K562 (cell line): ENCODE data around the gene SPPL3. TPM values are rescaled to one million over a fixed set of nuclear protein-coding genes. Genes with fewer than 3 reads are reported as not detected.
A peak's percentile ranks its signal among the peaks of the same experiment; 100 is the strongest.

Experiments
- ATAC-seq: fragments of 200-7000 bp; cut with Tn5 transposase; 3 replicates; pipeline ENCODE4 v1.9.1; 2020; ENCODE audit warnings: moderate library complexity
- BruUV-seq: library from RNA; stranded (reverse); fragments of 400-500 nt; replicated peaks from 2 replicates; lab custom pipeline; 2021; lab: Mats Ljungman, UMichigan
- CTCF ChIA-PET: fragments of 300-600 bp; formaldehyde crosslinking; extraction: SDS; loops from one replicate; lab custom pipeline; 2021; ENCODE audit warnings: low intra/inter-chr PET ratio; lab: Yijun Ruan, JAX
- POLR2A ChIA-PET: fragments of 300-600, 350-650 bp; sonication (Branson Sonifier 250); formaldehyde crosslinking; extraction: SDS; loops from one replicate; lab custom pipeline; 2021; ENCODE audit warnings: antibody characterized with exemption, inconsistent platforms; lab: Yijun Ruan, JAX
- DNase-seq, 4 experiments: peaks; one replicate each; pipeline versions ENCODE4 v3.0.0 to v3.0.0-alpha.2; 2011 to 2018; ENCODE audit warnings: low spot score in 3 of 4, mixed read lengths in 3 of 4; ENCODE audit errors: extremely low read depth in 1 of 4
- FAIRE-seq: peaks from 2 replicates; lab custom pipeline; 2011; peaks lifted over from hg19 to GRCh38; lab: Jason Lieb, UNC
- H2AFZ ChIP-seq: 2 replicates; pipeline ENCODE4 v1.6.0; 2011; ENCODE audit warnings: low read depth, low read length, control low read depth, inconsistent platforms
- H3K27ac ChIP-seq: fragments of 200-600 bp; 3 replicates; pipeline ENCODE4 v1.8.0; 2011; ENCODE audit warnings: low read depth, mild to moderate bottlenecking, control low read depth, inconsistent platforms, low read length, moderate library complexity, mixed read lengths; ENCODE audit errors: extremely low read depth
- H3K27me3 ChIP-seq, 2 experiments: fragments of 300-600 bp in 1 of 2; 2 replicates in 1 of 2; 3 replicates in 1 of 2; pipeline versions ENCODE4 v1.6.0 to v1.8.0; 2011; ENCODE audit warnings: inconsistent platforms in 2 of 2, low read length in 2 of 2, mild to moderate bottlenecking in 1 of 2, mixed read lengths in 1 of 2, moderate library complexity in 1 of 2; ENCODE audit not compliant: control insufficient read depth in 2 of 2, insufficient read depth in 2 of 2
- H3K36me3 ChIP-seq: fragments of 300-600 bp; 3 replicates; pipeline ENCODE4 v1.8.0; 2011; ENCODE audit warnings: mild to moderate bottlenecking, low read length, inconsistent platforms; ENCODE audit not compliant: control insufficient read depth, insufficient read depth
- H3K4me1 ChIP-seq, 2 experiments: fragments of 200-600 bp in 1 of 2; replicated peaks in 1 of 2; 2 replicates in 1 of 2; 3 replicates in 1 of 2; pipeline versions ENCODE4 v1.5.1 to v1.8.0; 2011; ENCODE audit warnings: inconsistent platforms in 2 of 2, low read length in 2 of 2, mild to moderate bottlenecking in 1 of 2, mixed read lengths in 1 of 2, moderate library complexity in 1 of 2; ENCODE audit not compliant: control insufficient read depth in 2 of 2, insufficient read depth in 2 of 2
- H3K4me2 ChIP-seq: 2 replicates; pipeline ENCODE4 v1.6.1; 2011; ENCODE audit warnings: low read length, control low read depth, inconsistent platforms, mixed read lengths; ENCODE audit not compliant: insufficient read depth
- H3K4me3 ChIP-seq: fragments of 200-600 bp; sonication (generic), shearing (Covaris generic); 2 replicates; pipeline ENCODE4 v1.5.1; 2016; ENCODE audit warnings: control low read depth, inconsistent platforms
- H3K79me2 ChIP-seq: fragments of 200-600 bp; 3 replicates; pipeline ENCODE4 v1.8.0; 2011; ENCODE audit warnings: low read length, inconsistent platforms; ENCODE audit not compliant: control insufficient read depth, insufficient read depth
- H3K9ac ChIP-seq, 2 experiments: 2 replicates each; pipeline versions ENCODE4 v1.6.0 to v1.6.1; 2011; ENCODE audit warnings: low read depth in 2 of 2, low read length in 2 of 2, control low read depth in 1 of 2, inconsistent platforms in 1 of 2, mild to moderate bottlenecking in 1 of 2, mixed read lengths in 1 of 2; ENCODE audit not compliant: insufficient read depth in 1 of 2
- H3K9me1 ChIP-seq: one replicate; pipeline ENCODE4 v1.6.0; 2011; ENCODE audit warnings: inconsistent platforms, mild to moderate bottlenecking, low read length, moderate library complexity; ENCODE audit not compliant: control insufficient read depth, insufficient read depth
- H3K9me3 ChIP-seq: replicated peaks from 2 replicates; pipeline ENCODE4 v1.5.1; 2011; ENCODE audit warnings: low read depth, low read length, inconsistent platforms; ENCODE audit not compliant: control insufficient read depth, insufficient read depth
- H4K20me1 ChIP-seq: replicated peaks from 2 replicates; pipeline ENCODE4 v1.6.1; 2011; ENCODE audit warnings: low read length, inconsistent platforms, mixed read lengths; ENCODE audit not compliant: control insufficient read depth, insufficient read depth
- BRF2 ChIP-seq: IDR thresholded peaks from 3 replicates; pipeline ENCODE4 v1.6.1; 2011; ENCODE audit warnings: borderline replicate concordance, mild to moderate bottlenecking; ENCODE audit not compliant: insufficient read length, insufficient read depth
- FOXA1 ChIP-seq: fragments of 450-650 bp; IDR thresholded peaks from 2 replicates; pipeline ENCODE4 v1.6.1; 2016; ENCODE audit warnings: mild to moderate bottlenecking, borderline replicate concordance
- MAFG ChIP-seq: fragments of 450-650 bp; conservative IDR thresholded peaks from 2 replicates; pipeline ENCODE4 v1.6.1; 2016; ENCODE audit warnings: missing genetic modification characterization, missing compliant biosample characterization
- MECOM ChIP-seq: fragments of 250-450 bp; sonication (Bioruptor Pico); IDR thresholded peaks from 2 replicates; pipeline ENCODE4 v1.8.0; 2022; ENCODE audit warnings: inconsistent platforms
- OTX1 ChIP-seq: fragments of 450-650 bp; formaldehyde crosslinking; IDR thresholded peaks from 2 replicates; pipeline ENCODE4 v1.4.0; 2022; ENCODE audit warnings: mild to moderate bottlenecking
- PCBP2 ChIP-seq: fragments of 200-400 bp; formaldehyde crosslinking; IDR thresholded peaks from 2 replicates; pipeline ENCODE4 v1.6.1; 2018; ENCODE audit warnings: low read length, low read depth, mild to moderate bottlenecking, moderate library complexity; ENCODE audit not compliant: poor library complexity, severe bottlenecking
- U2AF1 ChIP-seq: fragments of 200-400 bp; formaldehyde crosslinking; optimal IDR thresholded peaks from 2 replicates; pipeline ENCODE3; 2017; ENCODE audit warnings: mild to moderate bottlenecking, low read depth, low read length, moderate library complexity
- WHSC1 ChIP-seq: IDR thresholded peaks from one replicate; pipeline ENCODE4 v1.6.1; 2012; ENCODE audit warnings: low read length, control low read depth, inconsistent platforms
- ZFX ChIP-seq: sonication (generic); formaldehyde crosslinking; IDR thresholded peaks from 2 replicates; pipeline ENCODE4 v1.8.0; 2022; ENCODE audit warnings: mild to moderate bottlenecking, missing genetic modification reagents, moderate library complexity
- ZNF224 ChIP-seq: sonication (generic); formaldehyde crosslinking; IDR thresholded peaks from 2 replicates; pipeline ENCODE4 v1.8.0; 2022; ENCODE audit warnings: mild to moderate bottlenecking, missing genetic modification reagents
- WGBS: fragments of 100-300 bp; shearing (Covaris generic); methylation state at CpG from one replicate; pipeline ENCODE4 v1.1.6; 2016; ENCODE audit warnings: low coverage, mixed read lengths; ENCODE audit not compliant: insufficient coverage; ENCODE audit errors: missing lambda C conversion rate; 5-methylcytosine and 5-hydroxymethylcytosine counted together
- in situ Hi-C: fragments of 300-500 bp; cut with MboI; formaldehyde crosslinking; loops from 4 replicates; pipeline ENCODE4 v1.15.0; 2018; ENCODE audit warnings: inconsistent platforms, mixed read lengths
- intact Hi-C: fragments of 100-400 bp; cut with micrococcal nuclease; formaldehyde crosslinking; loops from 2 replicates; pipeline ENCODE4 v1.14.2; 2022
- polyA plus RNA-seq, 8 experiments: library from polyadenylated mRNA; depleted of rRNA in 4 of 8; stranded (reverse) in 5 of 8; unstranded in 3 of 8; fragments of >200 nt; fragmentation: Nextera tagmentation in 2 of 8; fragmentation: Illumina TruSeq in 1 of 8; extraction: Ambion mirVana in 2 of 8; extraction: Trizol in 1 of 8; gene quantifications; 2 replicates each; pipeline versions ENCODE4 v1.2.1 to v1.2.3, GENCODE V29; 2011 to 2014; ENCODE audit warnings: inconsistent platforms in 1 of 8, missing spikeins in 1 of 8
- total RNA-seq, 7 experiments: library from RNA; depleted of rRNA in 6 of 7; stranded (reverse); fragments of >200 nt in 6 of 7; fragmentation: Illumina TruSeq in 2 of 7; extraction: Trizol in 2 of 7; gene quantifications; 2 replicates each; pipeline versions ENCODE4 v1.2.1 to v1.2.3, GENCODE V29; 2011 to 2021; ENCODE audit warnings: low replicate concordance in 1 of 7
- TF ChIP-seq, protein P1 (sequence below): sonication (generic); formaldehyde crosslinking; IDR thresholded peaks from 2 replicates; pipeline ENCODE4 v1.8.0; 2022; ENCODE audit warnings: mild to moderate bottlenecking, missing genetic modification reagents
- TF ChIP-seq, protein P2 (sequence below): sonication (generic); formaldehyde crosslinking; IDR thresholded peaks from 2 replicates; pipeline ENCODE4 v1.8.0; 2022; ENCODE audit warnings: mild to moderate bottlenecking, missing genetic modification reagents
- TF ChIP-seq, protein P3 (sequence below): fragments of 250-450 bp; sonication (Bioruptor Pico); IDR thresholded peaks from 2 replicates; pipeline ENCODE4 v1.5.1; 2021; ENCODE audit warnings: mild to moderate bottlenecking

Gene SPPL3
- total and polyA plus RNA-seq, 9 of the 15 experiments (the other 6 are each of a cell fraction or from before 2014, with no cell fraction given): 2.9 to 32.1 (median 7.1) TPM

GRCh38 chr12:120725151-120725658 is 179.0 kb downstream of the SPPL3 start (continued):
- TF ChIP-seq, protein P1, sequence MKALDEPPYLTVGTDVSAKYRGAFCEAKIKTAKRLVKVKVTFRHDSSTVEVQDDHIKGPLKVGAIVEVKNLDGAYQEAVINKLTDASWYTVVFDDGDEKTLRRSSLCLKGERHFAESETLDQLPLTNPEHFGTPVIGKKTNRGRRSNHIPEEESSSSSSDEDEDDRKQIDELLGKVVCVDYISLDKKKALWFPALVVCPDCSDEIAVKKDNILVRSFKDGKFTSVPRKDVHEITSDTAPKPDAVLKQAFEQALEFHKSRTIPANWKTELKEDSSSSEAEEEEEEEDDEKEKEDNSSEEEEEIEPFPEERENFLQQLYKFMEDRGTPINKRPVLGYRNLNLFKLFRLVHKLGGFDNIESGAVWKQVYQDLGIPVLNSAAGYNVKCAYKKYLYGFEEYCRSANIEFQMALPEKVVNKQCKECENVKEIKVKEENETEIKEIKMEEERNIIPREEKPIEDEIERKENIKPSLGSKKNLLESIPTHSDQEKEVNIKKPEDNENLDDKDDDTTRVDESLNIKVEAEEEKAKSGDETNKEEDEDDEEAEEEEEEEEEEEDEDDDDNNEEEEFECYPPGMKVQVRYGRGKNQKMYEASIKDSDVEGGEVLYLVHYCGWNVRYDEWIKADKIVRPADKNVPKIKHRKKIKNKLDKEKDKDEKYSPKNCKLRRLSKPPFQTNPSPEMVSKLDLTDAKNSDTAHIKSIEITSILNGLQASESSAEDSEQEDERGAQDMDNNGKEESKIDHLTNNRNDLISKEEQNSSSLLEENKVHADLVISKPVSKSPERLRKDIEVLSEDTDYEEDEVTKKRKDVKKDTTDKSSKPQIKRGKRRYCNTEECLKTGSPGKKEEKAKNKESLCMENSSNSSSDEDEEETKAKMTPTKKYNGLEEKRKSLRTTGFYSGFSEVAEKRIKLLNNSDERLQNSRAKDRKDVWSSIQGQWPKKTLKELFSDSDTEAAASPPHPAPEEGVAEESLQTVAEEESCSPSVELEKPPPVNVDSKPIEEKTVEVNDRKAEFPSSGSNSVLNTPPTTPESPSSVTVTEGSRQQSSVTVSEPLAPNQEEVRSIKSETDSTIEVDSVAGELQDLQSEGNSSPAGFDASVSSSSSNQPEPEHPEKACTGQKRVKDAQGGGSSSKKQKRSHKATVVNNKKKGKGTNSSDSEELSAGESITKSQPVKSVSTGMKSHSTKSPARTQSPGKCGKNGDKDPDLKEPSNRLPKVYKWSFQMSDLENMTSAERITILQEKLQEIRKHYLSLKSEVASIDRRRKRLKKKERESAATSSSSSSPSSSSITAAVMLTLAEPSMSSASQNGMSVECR (CRISPR knock-in tag): 0 out of 2 replicates have a peak, but pooled peaks have one; percentile 1

- ATAC-seq (no peak), DNase-seq (no peak), FAIRE-seq (no peak)
- Histone ChIP-seq H2AFZ (no peak overlapping the region), H4K20me1 (peaks cover 8% of the 10 kb centered on the region; the same call in 1 of the 2 replicates), H3K36me3 (peaks cover 61% of the 10 kb centered on the region), H3K27ac (no peak overlapping the region), H3K9me3 (no peaks in the 10 kb centered on the region), H3K9me1 (no peaks in the 10 kb centered on the region), H3K27me3 (no peaks in the 10 kb centered on the region), H3K4me1 (peaks cover 30 to 36% of the 10 kb centered on the region in 2 experiments), H3K9ac (peak overlapping the region in 1 of 2 experiments; percentile 31; a peak in 1 of 4 replicates), H3K4me2 (0 out of 2 replicates have a peak overlapping the region, but pooled peaks have one; percentile 97), H3K4me3 (no peak overlapping the region), H3K79me2 (peaks cover 14% of the 10 kb centered on the region)
- 41% methylated on average over 5 of the region's 5 CpGs for WGBS
- in situ Hi-C loops (no loop called here), intact Hi-C loops (no loop called here)
- POLR2A ChIA-PET: no interaction called here
- no TSS peak for BruUV-seq
- CTCF ChIA-PET: no interaction called here
- TF ChIP-seq MECOM (no peak), WHSC1 (no peak), U2AF1 (no peak), ZFX (CRISPR knock-in tag) (no peak), PCBP2 (no peak), ZNF224 (CRISPR knock-in tag) (no peak), OTX1 (no peak), FOXA1 (no peak), MAFG (tag) (no peak), BRF2 (no peak)
- TF ChIP-seq, protein P2, sequence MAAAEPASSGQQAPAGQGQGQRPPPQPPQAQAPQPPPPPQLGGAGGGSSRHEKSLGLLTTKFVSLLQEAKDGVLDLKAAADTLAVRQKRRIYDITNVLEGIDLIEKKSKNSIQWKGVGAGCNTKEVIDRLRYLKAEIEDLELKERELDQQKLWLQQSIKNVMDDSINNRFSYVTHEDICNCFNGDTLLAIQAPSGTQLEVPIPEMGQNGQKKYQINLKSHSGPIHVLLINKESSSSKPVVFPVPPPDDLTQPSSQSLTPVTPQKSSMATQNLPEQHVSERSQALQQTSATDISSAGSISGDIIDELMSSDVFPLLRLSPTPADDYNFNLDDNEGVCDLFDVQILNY (CRISPR knock-in tag): no peak
- TF ChIP-seq, protein P3, sequence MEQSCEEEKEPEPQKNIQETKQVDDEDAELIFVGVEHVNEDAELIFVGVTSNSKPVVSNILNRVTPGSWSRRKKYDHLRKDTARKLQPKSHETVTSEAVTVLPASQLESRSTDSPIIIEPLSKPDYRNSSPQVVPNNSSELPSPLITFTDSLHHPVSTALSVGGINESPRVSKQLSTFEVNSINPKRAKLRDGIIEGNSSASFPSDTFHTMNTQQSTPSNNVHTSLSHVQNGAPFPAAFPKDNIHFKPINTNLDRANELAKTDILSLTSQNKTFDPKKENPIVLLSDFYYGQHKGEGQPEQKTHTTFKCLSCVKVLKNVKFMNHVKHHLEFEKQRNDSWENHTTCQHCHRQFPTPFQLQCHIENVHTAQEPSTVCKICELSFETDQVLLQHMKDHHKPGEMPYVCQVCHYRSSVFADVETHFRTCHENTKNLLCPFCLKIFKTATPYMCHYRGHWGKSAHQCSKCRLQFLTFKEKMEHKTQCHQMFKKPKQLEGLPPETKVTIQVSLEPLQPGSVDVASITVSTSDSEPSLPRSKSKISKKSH (CRISPR knock-in tag): no peak
Measured at GRCh38 chr12:120724720-120725119, 179.4 kb downstream of the SPPL3 start.
